HG02885 (cell line): Measurements from ENCODE around the gene CELSR3.

ENCODE experiments used
- ATAC-seq: cut with Tn5 transposase; IDR thresholded peaks from one replicate; pipeline ENCODE4 v1.9.1; 2021; ENCODE audit warnings: mild to moderate bottlenecking; ENCODE audit not compliant: unreplicated experiment, poor library complexity

Gene CELSR3

GRCh38 chr3:48686538-48687219 lies 24.0 kb upstream of the CELSR3 start:
- ATAC-seq = no peak

- peak; percentile 86 for ATAC-seq
These were observed 23.2 kb upstream of the CELSR3 start, which contains the start of gene NCKIPSD for GRCh38 chr3:48685603-48686511. Gene NCKIPSD, minus strand, starts transcription at chr3:48685915. Its CDS starts 108 bp downstream, at chr3:48685807.

- ATAC-seq = no peak
These were observed 22.6 kb upstream of the CELSR3 start for GRCh38 chr3:48685293-48685602.

GRCh38 chr3:48684480-48685143 lies 21.9 kb upstream of the CELSR3 start:
- no peak for ATAC-seq

GRCh38 chr3:48684054-48684349 lies 21.3 kb upstream of the CELSR3 start:
- ATAC-seq = no peak

- no peak for ATAC-seq
These were observed 20.1 kb upstream of the CELSR3 start for GRCh38 chr3:48682786-48683185.

GRCh38 chr3:48681974-48682610 lies 19.4 kb upstream of the CELSR3 start:
- ATAC-seq = no peak

GRCh38 chr3:48681541-48681880 lies 18.8 kb upstream of the CELSR3 start:
- ATAC-seq = no peak

- ATAC-seq = no peak
These were observed 18.3 kb upstream of the CELSR3 start for GRCh38 chr3:48680811-48681540.

GRCh38 chr3:48679411-48680391 lies 17.0 kb upstream of the CELSR3 start:
- no peak for ATAC-seq

- no peak for ATAC-seq
These were observed 16.1 kb upstream of the CELSR3 start for GRCh38 chr3:48678566-48679380.

GRCh38 chr3:48678056-48678455 lies 15.4 kb upstream of the CELSR3 start:
- no peak for ATAC-seq

GRCh38 chr3:48674505-48674904 lies 11.8 kb upstream of the CELSR3 start:
- ATAC-seq = no peak

- no peak for ATAC-seq
These were observed 9.8 kb upstream of the CELSR3 start for GRCh38 chr3:48672522-48672921.

- ATAC-seq = no peak
These were observed 2.2 kb upstream of the CELSR3 start for GRCh38 chr3:48664929-48665328.

GRCh38 chr3:48664313-48664644 lies 1.6 kb upstream of the CELSR3 start:
- ATAC-seq = no peak

- peak; percentile 90 for ATAC-seq
These were observed 1.0 kb upstream of the CELSR3 start for GRCh38 chr3:48663489-48664312.
